Left lobe of liver (tissue), 2 donors: Measurements from ENCODE around the gene HAGH. TPM values are rescaled to one million over a fixed set of nuclear protein-coding genes. Genes with fewer than 3 reads are reported as not detected.
"Not testable (repeated sequence)": the region's sequence is repeated elsewhere in the genome, so short reads cannot be mapped to it uniquely, and the experiment has no call there.

Source experiments
- ATAC-seq: fragments of 200-7000 bp; cut with Tn5 transposase; one replicate; pipeline ENCODE4 v1.9.1; 2020; ENCODE audit warnings: mild to moderate bottlenecking, moderate library complexity
- DNase-seq: peaks from one replicate; pipeline ENCODE4 v3.0.0-alpha.2; 2020; ENCODE audit warnings: low spot score
- total RNA-seq: library from RNA; stranded (reverse); gene quantifications from one replicate; pipeline ENCODE4 v1.2.1, GENCODE V29; 2021
- donor health status: DM: no; HTN: no; CAD: no; lungs with moderate emphysema.
- donor health status: DM: no; HTN: yes; CAD: no.

HAGH gene
- total RNA-seq, 1 donor from 2014 or later, result 176 TPM

GRCh38 chr16:1815461-1815860 lies 11.2 kb downstream of the HAGH start:
- ATAC-seq (no peak), DNase-seq (no peak)

GRCh38 chr16:1812732-1813163 lies 13.9 kb downstream of the HAGH start:
- ATAC-seq (peak; percentile 88), DNase-seq (peak; percentile 90)

GRCh38 chr16:1810536-1810935 lies 16.1 kb downstream of the HAGH start:
- no peak for DNase-seq
- no peak for ATAC-seq

- ATAC-seq, result no peak
- no peak for DNase-seq
Measured at GRCh38 chr16:1810106-1810505, 16.5 kb downstream of the HAGH start.

GRCh38 chr16:1809281-1809801 lies 17.3 kb downstream of the HAGH start:
- no peak for DNase-seq
- ATAC-seq, result peak; percentile 6

- DNase-seq, result no peak
Measured at GRCh38 chr16:1808691-1809090, 17.9 kb downstream of the HAGH start.

GRCh38 chr16:1807626-1808025 lies 19.0 kb downstream of the HAGH start:
- DNase-seq, result no peak
- no peak for ATAC-seq

More at GRCh38 chr16:1808691-1809090, 17.9 kb downstream of the HAGH start:
- no peak for ATAC-seq

GRCh38 chr16:1800701-1801100 lies 25.9 kb downstream of the HAGH start:
- ATAC-seq (peak; percentile 11), DNase-seq (no peak)

- DNase-seq, ATAC-seq: not testable (repeated sequence)
Measured at GRCh38 chr16:1799263-1799662, 27.4 kb downstream of the HAGH start.

- DNase-seq, result peak; percentile 44
- ATAC-seq, result no peak
Measured at GRCh38 chr16:1794908-1795666, 31.5 kb downstream of the HAGH start.

- peak; percentile 73 for ATAC-seq
Measured at GRCh38 chr16:1794221-1794871, 32.3 kb downstream of the HAGH start.

GRCh38 chr16:1793578-1794220 lies 32.9 kb downstream of the HAGH start, which contains the start of gene IGFALS:
Gene IGFALS (minus strand): TSS chr16:1793705. CDS start chr16:1793652, 53 bp downstream.
- peak; percentile 87 for DNase-seq
- ATAC-seq, result peak; percentile 77

More at GRCh38 chr16:1794221-1794871, 32.3 kb downstream of the HAGH start:
- DNase-seq, result peak; percentile 90

- ATAC-seq, result peak; percentile 5
- DNase-seq, result peak; percentile 46
Measured at GRCh38 chr16:1792836-1793577, 33.6 kb downstream of the HAGH start.

GRCh38 chr16:1791943-1792812 lies 34.4 kb downstream of the HAGH start:
- ATAC-seq (peak; percentile 67), DNase-seq (peak; percentile 86)

- ATAC-seq (no peak), DNase-seq (peak; percentile 48)
Measured at GRCh38 chr16:1791256-1791942, 35.2 kb downstream of the HAGH start.

- DNase-seq (peak; percentile 52), ATAC-seq (no peak)
Measured at GRCh38 chr16:1790611-1791255, 35.9 kb downstream of the HAGH start.

- no peak for ATAC-seq
Measured at GRCh38 chr16:1790261-1790610, 36.4 kb downstream of the HAGH start.

GRCh38 chr16:1789643-1790045 lies 37.0 kb downstream of the HAGH start:
- peak; percentile 46 for DNase-seq
- ATAC-seq, result no peak

More at GRCh38 chr16:1790261-1790610, 36.4 kb downstream of the HAGH start:
- no peak for DNase-seq

- ATAC-seq (no peak), DNase-seq (no peak)
Measured at GRCh38 chr16:1788708-1789100, 37.9 kb downstream of the HAGH start.
